Measurements from ENCODE around the gene ZNF341.
"Not testable (repeated sequence)": the region's sequence is repeated elsewhere in the genome, so short reads cannot be mapped to it uniquely, and the experiment has no call there.

ZNF341 gene

DNA sequence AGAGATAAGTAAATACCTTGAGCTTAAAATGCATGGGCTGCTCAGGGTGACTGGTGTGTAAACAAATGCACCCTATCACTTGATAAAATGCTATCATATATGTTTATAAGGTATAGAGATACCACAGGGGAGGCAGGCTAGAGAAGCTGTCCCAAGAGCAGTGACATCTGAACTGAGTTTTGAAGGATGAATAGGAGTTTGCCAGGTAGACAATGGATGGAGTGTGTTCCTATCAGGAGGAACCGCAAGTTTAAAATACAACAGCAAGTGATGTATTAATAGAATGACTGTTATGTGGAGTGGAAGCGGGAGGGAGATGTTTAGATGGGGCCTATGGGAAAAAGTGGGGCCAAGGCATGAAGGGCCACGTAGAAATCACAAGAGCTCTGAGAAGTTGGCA lies 40.6 kb downstream of the ZNF341 start:
- no peak for DNase-seq

DNA sequence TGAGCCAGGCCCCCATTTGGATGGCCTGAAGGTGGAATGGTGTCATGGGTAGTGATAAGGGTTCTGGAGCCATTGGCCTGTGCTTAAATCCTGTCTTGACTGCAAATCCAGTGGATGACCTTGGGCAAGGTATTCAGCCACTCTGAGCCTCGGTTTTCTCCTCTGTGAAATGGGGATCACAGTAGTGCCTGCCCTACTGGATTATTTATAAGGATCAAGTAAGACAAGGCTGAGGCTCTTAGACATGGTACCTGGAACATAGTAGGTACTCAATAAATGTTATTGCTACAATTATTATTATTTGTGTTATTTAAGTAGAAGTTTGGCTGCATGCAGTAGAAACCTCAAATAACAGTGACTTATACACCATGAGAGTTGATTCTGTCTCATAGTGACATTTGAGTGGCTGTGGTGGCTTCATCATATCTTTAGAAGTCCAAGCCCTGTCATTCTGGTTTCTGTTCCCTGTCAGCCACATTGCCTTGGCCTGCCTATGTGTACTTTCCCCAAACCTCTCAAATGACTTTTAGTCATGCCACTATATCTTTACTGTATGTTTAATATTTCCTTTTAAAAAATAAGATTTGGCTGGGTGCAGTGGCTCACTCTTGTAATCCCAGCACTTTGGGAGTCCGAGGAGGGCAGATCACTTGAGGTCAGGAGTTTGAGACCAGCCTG lies 41.8 kb downstream of the ZNF341 start:
- no peak for DNase-seq

- no peak for DNase-seq
These were observed 46.0 kb downstream of the ZNF341 start for GRCh38 chr20:33777816-33778215.

GRCh38 chr20:33781133-33781532 lies 49.3 kb downstream of the ZNF341 start:
- DNase-seq: no peak

GRCh38 chr20:33781945-33782344 lies 50.1 kb downstream of the ZNF341 start:
- DNase-seq: no peak

DNA sequence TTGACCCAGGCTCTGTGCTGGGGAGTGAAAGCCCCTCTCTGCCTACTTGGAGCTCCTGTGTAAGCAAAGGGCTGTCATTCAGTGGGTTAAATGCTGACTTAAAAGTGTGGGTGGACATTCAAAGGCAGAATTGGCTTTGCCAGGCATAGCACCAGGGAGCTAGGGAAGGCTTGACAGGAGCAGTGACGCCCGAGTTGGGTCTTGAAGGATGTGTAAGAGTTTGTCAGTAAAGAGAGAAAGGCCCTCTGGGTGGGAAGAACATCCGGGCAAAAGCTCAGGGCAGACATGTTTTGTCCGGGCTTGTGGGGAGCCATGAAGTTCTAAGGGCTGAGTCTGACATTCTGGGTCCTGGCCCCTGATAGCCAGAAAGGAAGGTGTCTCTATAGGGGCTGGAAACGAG lies 51.5 kb downstream of the ZNF341 start:
- no peak for DNase-seq

DNA sequence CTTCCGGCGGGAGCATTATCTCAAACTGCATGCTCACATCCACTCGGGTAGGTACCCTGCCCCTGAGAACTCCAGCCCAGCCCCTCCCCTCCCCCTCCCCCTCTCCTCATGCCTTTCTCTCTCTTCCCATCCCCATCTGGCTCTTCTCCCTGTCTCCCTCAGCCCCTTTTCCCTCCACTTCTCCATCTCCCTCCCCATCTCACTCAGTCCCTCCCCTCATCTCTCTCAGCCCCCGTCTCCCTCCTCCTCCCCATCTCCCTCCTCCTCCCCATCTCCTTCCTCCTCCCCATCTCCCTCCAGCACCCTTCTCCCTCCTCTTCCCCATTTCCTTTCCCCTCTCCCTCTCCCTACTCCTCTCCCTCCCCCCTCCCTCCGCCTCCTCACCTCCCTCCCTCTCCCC lies 52.0 kb downstream of the ZNF341 start:
- no peak for DNase-seq

DNA sequence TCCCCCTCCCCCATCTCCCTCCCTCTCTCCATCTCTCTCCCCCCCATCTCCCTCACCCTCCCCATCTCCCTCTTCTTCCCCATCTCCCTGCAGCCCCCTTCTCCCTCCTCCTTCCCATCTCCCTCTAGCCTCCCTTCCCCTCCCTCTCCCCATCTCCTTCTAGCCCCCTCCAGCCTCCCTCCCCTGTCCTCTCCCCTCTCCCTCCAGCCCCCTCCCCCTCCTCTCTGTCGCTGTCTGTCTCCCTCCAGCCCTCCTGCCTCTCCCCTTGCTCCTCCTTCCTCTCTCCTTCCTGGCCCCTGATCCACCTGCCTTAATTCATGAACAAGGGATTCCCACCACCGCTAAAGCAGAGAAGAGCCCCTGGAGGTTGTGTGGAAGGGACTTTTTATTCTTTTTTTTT lies 52.4 kb downstream of the ZNF341 start:
- DNase-seq: no peak

DNA sequence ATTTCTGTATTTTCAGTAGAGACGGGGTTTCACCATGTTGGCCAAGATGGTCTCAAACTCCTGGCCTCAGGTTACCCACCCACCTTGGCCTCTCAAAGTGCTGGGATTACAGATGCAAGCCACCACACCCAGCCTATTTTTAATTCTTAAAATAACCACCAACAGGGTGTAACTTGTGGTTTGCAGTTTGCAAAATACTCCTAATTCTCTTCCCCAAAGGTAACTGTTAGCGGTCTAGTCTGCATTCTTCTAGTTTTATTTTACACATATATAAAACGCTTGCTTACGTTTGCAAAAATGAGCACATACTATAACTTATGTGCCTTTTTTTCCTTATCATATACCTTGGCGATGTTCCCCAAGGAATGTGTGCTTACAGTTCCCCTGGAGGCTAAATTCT lies 53.7 kb downstream of the ZNF341 start:
- no peak for DNase-seq

DNA sequence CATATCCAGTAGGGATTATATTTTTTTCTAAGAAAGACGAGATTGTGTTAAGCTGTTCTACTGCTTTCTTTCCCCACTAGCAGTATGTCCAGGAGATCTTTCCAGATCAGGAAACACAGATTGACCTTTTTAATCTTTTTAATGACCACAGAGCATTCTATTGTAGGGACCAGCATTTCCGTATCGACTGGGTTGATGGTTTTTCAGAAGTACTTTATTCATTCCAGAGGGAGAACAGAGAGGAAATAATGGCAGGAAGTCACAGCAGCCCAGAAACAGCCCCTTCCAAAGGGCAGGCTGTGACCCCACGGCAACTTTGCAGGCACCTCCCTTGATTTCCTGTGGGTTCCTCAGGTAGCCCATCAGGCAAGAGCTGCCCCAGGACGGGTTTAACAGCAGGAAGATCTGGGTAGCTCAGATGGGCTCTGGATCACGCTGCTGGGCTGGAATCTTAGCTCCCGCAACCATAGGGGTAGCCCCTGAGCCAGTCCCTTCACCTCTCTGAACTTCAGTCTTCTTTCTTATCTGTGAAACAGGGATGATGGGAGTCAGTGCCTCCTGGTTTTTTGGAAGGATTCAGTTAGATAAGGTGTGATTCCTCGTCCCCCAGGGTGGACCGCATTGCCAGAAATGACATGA lies 55.6 kb downstream of the ZNF341 start:
- no peak for DNase-seq

DNA sequence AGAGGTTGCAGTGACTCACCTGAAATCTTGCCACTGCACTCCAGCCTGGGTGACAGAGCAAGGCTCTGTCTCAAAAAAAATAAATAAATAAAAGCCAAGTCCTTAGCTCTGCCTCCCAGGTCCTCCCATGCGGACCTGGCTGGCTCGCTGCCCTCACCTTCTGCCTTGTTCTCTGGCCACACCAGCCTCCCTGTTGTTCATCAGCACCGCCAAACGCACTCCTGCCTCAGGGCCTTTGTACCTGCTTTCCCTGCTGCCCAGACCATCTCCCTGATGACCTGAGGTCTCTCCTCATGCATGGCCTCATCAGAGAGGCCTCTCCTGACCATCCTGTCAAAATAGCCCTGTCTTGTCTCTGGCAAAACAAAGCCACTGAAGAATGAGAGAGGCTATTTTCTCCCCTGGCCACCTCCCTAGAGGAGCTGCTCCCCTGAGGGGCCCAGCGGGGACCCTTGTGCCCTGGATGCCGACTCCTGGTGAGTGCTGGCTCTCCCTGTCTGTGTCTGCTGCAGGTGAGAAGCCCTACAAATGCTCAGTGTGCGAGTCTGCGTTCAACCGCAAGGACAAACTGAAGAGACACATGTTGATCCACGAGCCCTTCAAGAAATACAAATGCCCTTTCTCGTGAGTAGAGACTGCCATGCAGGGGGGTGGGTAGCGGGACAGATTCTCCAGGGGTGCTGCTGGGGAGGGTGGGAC lies 56.7 kb downstream of the ZNF341 start:
- DNase-seq: no peak

GRCh38 chr20:33789109-33789857 lies 57.5 kb downstream of the ZNF341 start:
- DNase-seq: no peak

GRCh38 chr20:33789858-33790182 lies 58.0 kb downstream of the ZNF341 start:
- no peak for DNase-seq

- no peak for DNase-seq
These were observed 58.8 kb downstream of the ZNF341 start for GRCh38 chr20:33790566-33790965.

GRCh38 chr20:33791021-33791420 lies 59.2 kb downstream of the ZNF341 start:
- DNase-seq: no peak

DNA sequence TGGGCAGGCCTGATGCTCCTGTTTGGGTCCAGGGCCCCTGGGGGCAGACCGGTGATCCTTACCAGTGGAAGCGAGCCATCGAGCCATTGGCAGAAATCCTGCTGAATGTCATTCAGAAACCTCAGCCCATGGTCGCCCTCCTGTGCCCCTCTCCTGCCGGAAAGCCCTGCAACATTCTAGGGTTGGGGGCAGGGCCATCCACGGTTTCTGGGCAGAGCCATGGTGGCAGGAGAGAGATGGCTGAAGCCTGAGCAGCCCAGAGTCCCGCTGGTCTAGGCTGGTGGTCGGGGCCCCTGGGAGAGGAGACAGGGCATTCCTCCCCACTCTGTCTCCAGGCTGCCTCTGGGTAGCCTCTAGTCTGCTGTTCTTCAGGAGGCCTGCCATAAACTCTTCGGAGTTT lies 59.7 kb downstream of the ZNF341 start:
- DNase-seq: no peak

DNA sequence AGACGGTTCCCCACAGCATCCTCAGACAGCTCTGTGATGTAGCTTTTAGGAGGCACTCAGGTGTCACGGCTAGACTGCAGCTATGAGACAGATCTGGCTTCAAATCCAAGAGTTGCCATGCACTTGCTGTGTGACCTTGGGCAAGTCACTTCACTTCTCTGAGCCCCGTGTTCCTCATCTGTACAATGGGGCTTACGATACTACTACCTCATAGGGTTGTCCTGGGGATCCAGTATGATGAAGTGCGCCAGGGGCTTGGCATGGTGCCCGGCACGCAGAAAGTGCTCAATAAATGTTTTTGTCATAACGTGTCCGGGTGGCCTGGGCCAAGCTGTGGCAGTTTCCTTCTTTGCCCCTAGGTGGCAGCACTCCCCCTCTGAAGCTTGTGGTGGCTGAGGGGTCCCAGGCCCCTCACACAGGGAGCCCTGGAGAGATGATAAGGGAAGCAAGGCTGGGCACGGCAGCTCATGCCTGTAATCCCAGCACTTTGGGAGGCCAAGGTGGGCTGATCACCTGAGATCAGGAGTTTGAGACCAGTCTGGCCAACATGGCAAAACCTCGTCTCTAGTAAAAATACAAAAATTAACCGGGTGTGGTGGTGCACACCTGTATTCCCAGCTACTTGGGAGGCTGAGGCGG lies 60.3 kb downstream of the ZNF341 start:
- no peak for DNase-seq

GRCh38 chr20:33792598-33792989 lies 60.8 kb downstream of the ZNF341 start:
- not testable (repeated sequence) for DNase-seq

GRCh38 chr20:33793011-33793931 lies 61.5 kb downstream of the ZNF341 start:
- no peak for DNase-seq

GRCh38 chr20:33796263-33796906 lies 64.6 kb downstream of the ZNF341 start:
- peak; percentile 26 to 64 for DNase-seq

DNA sequence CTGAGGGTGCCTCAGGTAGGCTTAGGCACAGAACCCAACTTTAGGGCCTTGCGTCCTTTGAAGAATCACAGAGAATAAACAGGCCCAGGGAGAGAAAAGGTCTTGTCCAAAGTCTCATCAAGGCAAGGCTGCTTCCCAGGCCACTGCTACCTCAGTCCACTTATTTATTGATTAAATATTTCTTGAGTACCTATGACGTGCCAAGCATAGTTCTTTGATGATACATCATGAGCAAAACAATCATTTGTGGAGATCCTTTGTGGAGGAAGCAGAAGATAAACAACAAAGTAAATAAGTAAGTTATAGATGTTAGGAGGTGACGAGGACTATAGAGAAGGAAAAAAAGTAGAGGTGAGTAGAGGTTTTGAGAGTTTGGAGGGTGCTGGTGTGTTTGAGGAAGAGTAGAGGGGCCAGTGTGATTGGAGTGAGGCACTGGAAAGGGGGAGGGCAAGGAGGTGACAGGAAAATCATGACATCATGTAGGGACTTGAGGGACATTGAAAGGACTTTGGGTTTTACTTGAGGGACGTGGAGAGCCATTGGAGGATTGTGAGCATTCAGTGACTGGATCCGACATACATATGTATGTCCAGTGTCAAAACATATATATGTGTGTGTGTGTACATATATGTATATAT lies 65.2 kb downstream of the ZNF341 start:
- no peak for DNase-seq

All from NCI-H2081 (cell line).